A673 (cell line): ENCODE data around the gene PSME4.

Experiments
- EZH2 ChIP-seq: fragments of 200-600 bp; sonication (generic); IDR thresholded peaks from 2 replicates; pipeline ENCODE4 v1.6.1; 2017; ENCODE audit warnings: borderline replicate concordance, low read depth, mild to moderate bottlenecking, mixed read lengths, antibody characterized with exemption, low read length; ENCODE audit not compliant: poor library complexity, severe bottlenecking
- TF ChIP-seq, protein P1 (sequence below): fragments of 300-800, 200-600 bp; sonication (generic); conservative IDR thresholded peaks from 2 replicates; pipeline ENCODE4 v1.5.1; 2017; ENCODE audit warnings: low read depth, mild to moderate bottlenecking, antibody characterized with exemption, low read length, moderate library complexity, mixed read lengths

GRCh38 chr2:53818854-53819435 is 151.8 kb downstream of the PSME4 start:
- TF ChIP-seq, protein P1, sequence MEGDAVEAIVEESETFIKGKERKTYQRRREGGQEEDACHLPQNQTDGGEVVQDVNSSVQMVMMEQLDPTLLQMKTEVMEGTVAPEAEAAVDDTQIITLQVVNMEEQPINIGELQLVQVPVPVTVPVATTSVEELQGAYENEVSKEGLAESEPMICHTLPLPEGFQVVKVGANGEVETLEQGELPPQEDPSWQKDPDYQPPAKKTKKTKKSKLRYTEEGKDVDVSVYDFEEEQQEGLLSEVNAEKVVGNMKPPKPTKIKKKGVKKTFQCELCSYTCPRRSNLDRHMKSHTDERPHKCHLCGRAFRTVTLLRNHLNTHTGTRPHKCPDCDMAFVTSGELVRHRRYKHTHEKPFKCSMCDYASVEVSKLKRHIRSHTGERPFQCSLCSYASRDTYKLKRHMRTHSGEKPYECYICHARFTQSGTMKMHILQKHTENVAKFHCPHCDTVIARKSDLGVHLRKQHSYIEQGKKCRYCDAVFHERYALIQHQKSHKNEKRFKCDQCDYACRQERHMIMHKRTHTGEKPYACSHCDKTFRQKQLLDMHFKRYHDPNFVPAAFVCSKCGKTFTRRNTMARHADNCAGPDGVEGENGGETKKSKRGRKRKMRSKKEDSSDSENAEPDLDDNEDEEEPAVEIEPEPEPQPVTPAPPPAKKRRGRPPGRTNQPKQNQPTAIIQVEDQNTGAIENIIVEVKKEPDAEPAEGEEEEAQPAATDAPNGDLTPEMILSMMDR, result no peak
- TF ChIP-seq EZH2, result no peak
